LHCN-M2 (cell line): ENCODE results near the gene SYT9. TPM values are rescaled to one million over a fixed set of nuclear protein-coding genes. Genes with fewer than 3 reads are reported as not detected.

Source experiments
- DNase-seq: peaks from one replicate; pipeline ENCODE4 v3.0.0-alpha.2; 2012; ENCODE audit warnings: low read depth
- total RNA-seq: library from RNA; depleted of rRNA; stranded (reverse); fragments of >200 nt; gene quantifications from 2 replicates; pipeline ENCODE4 v1.2.3, GENCODE V29; 2014

Gene SYT9
- total RNA-seq, 1 experiment from 2014 or later, result not detected

GRCh38 chr11:7347611-7348431 is 96.1 kb downstream of the SYT9 start:
- DNase-seq, result no peak

GRCh38 chr11:7348432-7349304 is 97.0 kb downstream of the SYT9 start:
- no peak for DNase-seq

GRCh38 chr11:7351228-7351627 is 99.5 kb downstream of the SYT9 start:
- DNase-seq, result no peak

DNA sequence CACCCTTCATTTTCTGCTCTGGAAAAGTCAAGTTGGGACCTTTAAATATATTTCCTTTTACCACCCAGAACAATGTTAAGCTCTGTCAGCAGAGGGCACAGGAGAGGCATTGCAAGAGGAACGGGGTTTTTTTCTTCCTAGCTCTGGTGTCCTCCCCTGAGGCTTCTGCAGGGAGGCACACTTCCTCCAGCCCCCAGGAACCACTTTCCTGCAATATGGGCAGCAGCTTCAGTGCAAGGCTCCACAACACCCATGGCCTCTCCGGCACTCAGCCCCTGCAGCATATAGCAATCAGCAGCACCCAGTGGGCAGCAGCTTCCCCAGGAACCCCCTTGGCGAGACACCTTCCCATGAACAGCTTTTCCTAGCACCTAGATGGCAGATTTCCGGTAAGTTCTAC is 101.4 kb downstream of the SYT9 start:
- no peak for DNase-seq

DNA sequence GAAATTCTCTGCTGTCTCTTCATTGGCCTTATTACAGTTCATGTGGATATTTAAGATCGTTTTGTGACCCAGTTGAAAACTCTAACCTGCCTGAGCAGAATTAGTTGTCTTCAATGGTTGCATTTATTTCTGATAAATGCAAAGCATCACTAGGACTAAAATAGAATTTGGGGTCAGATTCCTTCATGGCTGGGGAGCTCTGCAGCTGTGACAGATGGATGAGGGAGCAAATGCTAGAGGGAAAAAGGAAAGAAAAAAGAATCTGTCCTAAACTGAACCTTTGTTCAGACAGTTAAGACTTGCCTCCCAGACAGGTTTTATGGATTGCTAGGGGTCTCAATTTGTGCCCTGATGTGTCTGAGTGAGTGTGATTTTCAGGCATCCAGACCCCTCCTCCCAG is 113.0 kb downstream of the SYT9 start:
- DNase-seq, result no peak

DNA sequence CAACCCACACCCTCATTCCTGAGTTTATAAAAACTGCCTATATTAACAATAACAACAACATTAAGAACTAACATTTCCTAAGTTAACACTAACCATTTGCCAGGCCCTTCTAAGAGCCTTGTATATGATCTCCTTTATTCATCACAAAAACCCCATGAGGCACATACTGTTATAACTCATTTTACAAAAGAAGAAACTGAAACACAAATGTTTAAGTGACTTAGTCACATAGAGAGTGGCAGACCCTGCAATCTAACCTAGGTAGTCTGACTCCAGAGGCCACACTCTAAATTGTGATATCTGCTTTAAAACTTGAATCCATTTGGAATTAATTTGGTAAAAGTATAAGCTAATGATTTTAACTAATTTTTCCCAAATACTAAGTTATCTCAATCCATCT is 116.1 kb downstream of the SYT9 start:
- DNase-seq, result no peak

GRCh38 chr11:7376386-7376785 is 124.7 kb downstream of the SYT9 start:
- DNase-seq, result no peak

- no peak for DNase-seq
These were observed 130.2 kb downstream of the SYT9 start for GRCh38 chr11:7381937-7382336.

- DNase-seq, result no peak
These were observed 131.7 kb downstream of the SYT9 start for GRCh38 chr11:7383406-7383805.

- DNase-seq, result no peak
These were observed 133.0 kb downstream of the SYT9 start for GRCh38 chr11:7384691-7385090.

GRCh38 chr11:7385532-7385931 is 133.8 kb downstream of the SYT9 start:
- no peak for DNase-seq

- DNase-seq, result no peak
These were observed 162.5 kb downstream of the SYT9 start for GRCh38 chr11:7413961-7414915.

DNA sequence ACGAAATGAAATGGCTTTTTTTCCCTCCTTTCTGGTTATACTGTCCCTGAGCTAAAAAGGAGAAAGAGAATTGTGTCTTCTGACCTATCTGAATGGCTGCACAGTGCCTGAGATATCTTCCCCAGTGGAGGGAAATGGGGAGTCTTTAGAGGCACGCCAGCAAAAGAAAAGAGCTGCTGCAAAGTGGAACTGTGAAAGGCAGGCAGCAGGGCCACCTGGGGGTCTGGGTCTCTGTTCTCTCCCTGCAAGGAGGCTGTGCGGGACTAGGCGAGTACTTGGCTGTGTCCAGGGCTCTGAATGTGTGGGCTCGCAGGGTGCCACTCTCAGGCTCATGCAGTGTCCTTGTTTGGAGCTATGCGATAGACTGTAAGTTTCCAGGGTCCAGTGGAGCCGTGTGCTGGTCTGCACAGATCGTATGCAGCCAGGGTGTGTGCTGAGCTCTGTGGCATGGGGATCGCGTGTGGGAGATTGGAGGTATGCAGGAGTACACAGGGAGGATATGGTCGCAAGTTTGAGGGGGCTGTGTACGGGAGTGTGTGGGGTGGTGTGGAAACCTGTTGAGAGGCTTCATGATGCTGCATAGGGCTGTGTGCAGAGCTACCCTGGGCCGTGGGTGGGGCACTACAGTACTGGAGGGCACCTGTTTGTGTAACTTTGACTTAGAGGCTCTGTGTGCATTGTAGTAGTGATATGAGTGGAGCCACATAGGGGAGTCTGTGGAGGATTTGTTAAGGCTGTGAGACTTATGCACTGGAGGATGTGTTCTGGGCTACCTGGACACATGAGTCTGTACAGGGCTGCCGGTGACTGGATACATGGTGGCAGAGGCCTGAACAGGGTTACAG is 163.5 kb downstream of the SYT9 start:
- DNase-seq, result no peak

- no peak for DNase-seq
These were observed 164.4 kb downstream of the SYT9 start for GRCh38 chr11:7416080-7416479.

DNA sequence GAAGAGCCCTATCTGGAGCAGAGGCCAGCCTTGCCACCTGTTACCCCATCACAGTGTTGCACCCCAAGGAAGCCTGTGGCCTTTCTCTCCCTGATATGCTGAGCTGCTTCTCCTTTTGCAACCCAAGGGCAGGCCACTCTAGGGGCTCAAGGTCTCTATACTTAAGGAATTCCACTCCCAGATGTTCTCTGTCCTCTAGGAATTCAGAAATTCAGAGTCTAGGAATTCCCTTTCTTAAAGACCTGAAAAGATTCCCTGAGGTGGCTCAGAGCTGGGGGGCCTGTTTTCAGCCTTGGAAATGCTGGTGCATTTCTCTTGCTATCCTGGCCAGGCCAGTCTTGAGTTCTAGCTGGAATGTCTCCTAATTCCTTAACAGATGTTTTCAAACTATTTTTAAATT is 165.6 kb downstream of the SYT9 start:
- DNase-seq, result no peak

DNA sequence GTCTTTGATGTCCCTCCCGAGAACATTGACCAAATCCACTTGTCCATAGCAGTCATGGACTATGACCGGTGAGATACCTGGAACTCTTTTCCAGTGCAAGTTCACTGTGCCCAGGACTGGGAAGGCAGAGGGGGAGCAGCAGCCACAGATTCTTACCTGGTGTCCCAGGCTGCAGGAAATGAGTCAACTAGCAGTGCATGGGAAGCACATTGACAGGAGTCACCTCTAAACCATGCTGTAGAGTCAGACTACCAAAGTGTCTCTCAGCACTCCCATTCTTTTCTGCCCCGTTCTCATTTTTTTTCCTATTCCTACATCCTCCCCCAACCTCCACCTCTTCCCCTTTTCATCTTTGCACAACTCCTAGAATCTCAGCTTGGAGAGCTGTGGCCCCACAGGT is 166.4 kb downstream of the SYT9 start:
- DNase-seq, result no peak

DNA sequence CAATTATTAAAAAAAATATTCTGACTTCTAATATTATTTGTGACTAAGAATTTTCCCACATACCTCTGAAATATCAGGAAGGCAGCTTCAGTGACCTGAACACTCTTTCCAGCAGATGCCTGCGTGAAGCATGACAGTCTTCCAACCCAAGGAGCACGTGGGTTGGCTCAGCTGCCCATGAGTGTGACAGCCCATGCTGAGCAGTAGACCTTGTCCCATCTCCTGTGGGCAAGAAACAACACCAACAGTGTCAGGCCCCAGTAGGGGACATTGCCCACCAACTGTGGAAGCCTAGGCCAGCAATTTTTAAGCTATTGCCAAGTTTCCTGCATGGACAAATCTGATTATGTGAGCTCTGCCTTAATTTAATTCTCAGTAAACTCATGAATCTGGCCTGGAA is 167.2 kb downstream of the SYT9 start:
- DNase-seq, result no peak

GRCh38 chr11:7421136-7421535 is 169.4 kb downstream of the SYT9 start:
- no peak for DNase-seq

- no peak for DNase-seq
These were observed 171.0 kb downstream of the SYT9 start for GRCh38 chr11:7422544-7423331.

DNA sequence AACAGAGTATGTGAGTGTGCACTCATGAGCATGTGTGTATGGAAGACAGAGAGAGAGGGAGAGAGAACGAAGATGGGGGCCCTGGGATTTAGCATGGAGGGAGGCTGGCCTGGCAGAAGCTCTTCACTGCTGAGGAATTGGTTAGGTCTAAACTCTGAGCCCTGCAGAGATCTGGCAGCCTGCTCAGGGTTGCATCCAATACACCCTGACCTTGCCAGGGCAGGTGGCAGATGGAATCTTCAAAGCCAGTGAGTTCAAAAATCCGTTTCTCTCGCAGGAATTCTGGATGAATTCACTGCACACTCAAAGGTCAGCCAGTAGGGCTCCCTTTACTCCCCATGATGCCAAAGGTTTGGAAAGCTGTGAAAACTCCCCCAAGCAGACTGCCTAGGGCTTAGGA is 172.2 kb downstream of the SYT9 start:
- DNase-seq, result no peak
